ENCODE results near the gene RBMS3. TPM values are rescaled to one million over a fixed set of nuclear protein-coding genes. Genes with fewer than 3 reads are reported as not detected.

RBMS3 gene
- total RNA-seq, 1 donor from 2014 or later: 23.7 TPM

- H3K27me3 ChIP-seq (ENCODE audit: control insufficient read depth, insufficient read depth, low read length): no peaks in the 10 kb centered on the region
- no peak for TF ChIP-seq CTCF (IDR thresholded peaks at IDR 0.05; ENCODE audit: insufficient read depth, low read length, poor library complexity, severe bottlenecking)
- no peak for DNase-seq (ENCODE audit: low read depth)
- no peaks in the 10 kb centered on the region for H3K36me3 ChIP-seq (ENCODE audit: control insufficient read depth, insufficient read depth, low read length)
- no peak overlapping the region for H3K4me3 ChIP-seq (ENCODE audit: low read depth, low read length)
These were observed 274.7 kb downstream of the RBMS3 start for GRCh38 chr3:29555590-29555989.

- DNase-seq (ENCODE audit: low read depth): no peak
- TF ChIP-seq CTCF (IDR thresholded peaks at IDR 0.05; ENCODE audit: insufficient read depth, low read length, poor library complexity, severe bottlenecking): no peak
- H3K4me3 ChIP-seq (ENCODE audit: low read depth, low read length): no peak overlapping the region
- no peaks in the 10 kb centered on the region for H3K27me3 ChIP-seq (ENCODE audit: control insufficient read depth, insufficient read depth, low read length)
- H3K36me3 ChIP-seq (ENCODE audit: control insufficient read depth, insufficient read depth, low read length): no peaks in the 10 kb centered on the region
These were observed 276.3 kb downstream of the RBMS3 start for GRCh38 chr3:29557186-29557585.

- no peak for DNase-seq (ENCODE audit: low read depth)
- H3K36me3 ChIP-seq (ENCODE audit: control insufficient read depth, insufficient read depth, low read length): no peaks in the 10 kb centered on the region
- H3K27me3 ChIP-seq (ENCODE audit: control insufficient read depth, insufficient read depth, low read length): no peaks in the 10 kb centered on the region
- TF ChIP-seq CTCF (IDR thresholded peaks at IDR 0.05; ENCODE audit: insufficient read depth, low read length, poor library complexity, severe bottlenecking): no peak
- H3K4me3 ChIP-seq (ENCODE audit: low read depth, low read length): no peak overlapping the region
These were observed 277.0 kb downstream of the RBMS3 start for GRCh38 chr3:29557825-29558224.

GRCh38 chr3:29559741-29560465, 279.0 kb downstream of the RBMS3 start:
- no peak for TF ChIP-seq CTCF (IDR thresholded peaks at IDR 0.05; ENCODE audit: insufficient read depth, low read length, poor library complexity, severe bottlenecking)

GRCh38 chr3:29561651-29562149, 280.8 kb downstream of the RBMS3 start:
- no peak for TF ChIP-seq CTCF (IDR thresholded peaks at IDR 0.05; ENCODE audit: insufficient read depth, low read length, poor library complexity, severe bottlenecking)
- no peak for DNase-seq (ENCODE audit: low read depth)
- H3K36me3 ChIP-seq (ENCODE audit: control insufficient read depth, insufficient read depth, low read length): no peaks in the 10 kb centered on the region
- no peaks in the 10 kb centered on the region for H3K27me3 ChIP-seq (ENCODE audit: control insufficient read depth, insufficient read depth, low read length)
- no peak overlapping the region for H3K4me3 ChIP-seq (ENCODE audit: low read depth, low read length)

More at GRCh38 chr3:29559741-29560465, 279.0 kb downstream of the RBMS3 start:
- no peak overlapping the region for H3K4me3 ChIP-seq (ENCODE audit: low read depth, low read length)
- no peak for DNase-seq (ENCODE audit: low read depth)
- no peaks in the 10 kb centered on the region for H3K36me3 ChIP-seq (ENCODE audit: control insufficient read depth, insufficient read depth, low read length)
- H3K27me3 ChIP-seq (ENCODE audit: control insufficient read depth, insufficient read depth, low read length): no peaks in the 10 kb centered on the region

GRCh38 chr3:29565236-29565635, 284.4 kb downstream of the RBMS3 start:
- Histone ChIP-seq H3K27me3 (ENCODE audit: control insufficient read depth, insufficient read depth, low read length) (no peaks in the 10 kb centered on the region), H3K36me3 (ENCODE audit: control insufficient read depth, insufficient read depth, low read length) (no peaks in the 10 kb centered on the region), H3K4me3 (ENCODE audit: low read depth, low read length) (no peak overlapping the region)
- DNase-seq (ENCODE audit: low read depth): no peak
- no peak for TF ChIP-seq CTCF (IDR thresholded peaks at IDR 0.05; ENCODE audit: insufficient read depth, low read length, poor library complexity, severe bottlenecking)
